Stimulated activated CD4-positive, alpha-beta T cell treated with anti-CD3 and anti-CD28 coated beads, Interleukin-15, amount 100 ng/mL, for 1 hour (primary cell): Measurements from ENCODE around the gene ZNF414.
"Not testable (repeated sequence)": the region's sequence is repeated elsewhere in the genome, so short reads cannot be mapped to it uniquely, and the experiment has no call there.

ENCODE experiments used
- DNase-seq, 2 donors: peaks; one replicate each; pipeline ENCODE4 v3.0.0-alpha.2; 2020; ENCODE audit warnings: low read depth in 1 of 2, low spot score in 1 of 2

The ZNF414 gene

DNA sequence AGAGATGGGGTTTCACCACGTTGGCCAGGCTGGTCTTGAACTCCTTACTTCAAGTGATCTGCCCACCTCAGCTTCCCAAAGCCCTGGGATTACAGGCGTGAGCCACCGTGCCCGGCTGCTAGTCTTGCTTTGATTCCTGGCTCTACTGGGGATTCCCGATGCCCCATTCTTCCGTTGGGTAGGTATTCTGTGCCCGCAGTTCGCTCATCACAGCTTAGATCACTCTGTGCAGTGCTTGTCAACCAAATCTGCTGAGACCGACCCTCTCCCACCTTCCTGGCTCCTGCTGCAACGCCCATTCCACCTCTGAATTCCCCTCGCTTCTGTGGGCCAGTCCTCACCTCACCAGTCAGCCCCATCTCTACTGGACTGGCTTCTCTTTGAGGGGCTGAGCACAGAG lies 4.6 kb upstream of the ZNF414 start:
- DNase-seq: no peak

DNA sequence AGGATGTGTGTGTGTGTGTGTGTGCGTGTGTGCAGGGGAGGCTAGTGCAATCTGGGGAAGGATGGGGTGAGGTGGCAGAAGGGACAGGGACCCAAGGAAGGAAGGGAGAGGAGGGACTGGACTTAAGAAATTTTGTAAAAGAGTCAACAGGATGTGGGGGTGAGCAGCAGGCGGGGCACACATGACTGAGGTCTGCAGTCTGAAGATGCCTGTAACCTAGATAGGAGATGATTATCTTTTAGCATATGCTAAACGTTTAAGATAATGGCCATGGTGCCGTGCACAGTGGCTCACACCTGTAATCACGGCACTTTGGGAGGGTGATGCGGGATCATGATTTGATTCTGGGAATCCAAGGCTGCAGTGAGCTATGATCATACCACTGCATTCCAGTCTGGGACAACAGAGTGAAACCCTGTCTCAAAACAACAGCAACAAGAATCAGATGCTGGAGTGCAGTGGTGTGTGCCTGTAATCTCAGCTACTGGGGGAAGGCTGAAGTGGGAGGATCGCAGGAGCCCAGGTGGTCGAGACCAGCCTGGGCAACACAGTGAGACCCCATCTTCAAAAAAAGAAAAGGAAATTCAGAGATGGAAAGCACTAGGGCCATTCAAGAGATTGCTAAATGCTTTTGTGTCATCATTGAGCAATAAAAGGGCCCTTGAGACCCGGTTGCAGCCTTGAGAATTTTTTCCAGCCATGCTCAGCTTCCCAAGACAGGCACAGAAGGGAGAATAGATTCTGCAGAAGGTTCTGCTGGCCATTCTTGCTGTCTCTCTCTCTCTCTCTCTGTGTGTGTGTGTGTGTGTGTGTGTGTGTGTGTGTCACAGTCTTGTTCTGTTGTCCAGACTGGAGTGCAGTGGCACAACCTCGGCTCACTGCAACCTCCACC lies 3.8 kb upstream of the ZNF414 start:
- DNase-seq: peak in 1 of 2 donors; percentile 29

DNA sequence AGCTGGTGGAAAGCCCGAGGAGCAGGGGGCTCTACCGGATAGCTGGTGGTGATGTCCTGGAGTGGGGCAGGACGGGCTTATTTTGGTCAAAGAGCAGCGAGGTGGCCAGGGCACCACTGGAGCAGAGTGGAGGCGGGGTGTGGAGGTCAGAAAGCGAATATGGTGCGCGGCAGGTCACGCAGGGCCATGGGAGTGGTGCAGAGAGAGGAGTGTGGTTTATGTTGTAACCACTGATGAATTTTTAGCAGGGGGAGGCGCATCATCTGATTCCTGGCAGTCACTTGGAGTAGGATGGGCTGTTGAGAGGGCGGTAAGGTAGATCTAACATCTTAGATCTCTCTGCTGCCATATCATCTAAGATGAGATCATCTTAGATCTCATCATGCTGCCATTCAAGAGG lies 1.4 kb upstream of the ZNF414 start:
- peak in 1 of 2 donors; percentile 25 for DNase-seq

DNA sequence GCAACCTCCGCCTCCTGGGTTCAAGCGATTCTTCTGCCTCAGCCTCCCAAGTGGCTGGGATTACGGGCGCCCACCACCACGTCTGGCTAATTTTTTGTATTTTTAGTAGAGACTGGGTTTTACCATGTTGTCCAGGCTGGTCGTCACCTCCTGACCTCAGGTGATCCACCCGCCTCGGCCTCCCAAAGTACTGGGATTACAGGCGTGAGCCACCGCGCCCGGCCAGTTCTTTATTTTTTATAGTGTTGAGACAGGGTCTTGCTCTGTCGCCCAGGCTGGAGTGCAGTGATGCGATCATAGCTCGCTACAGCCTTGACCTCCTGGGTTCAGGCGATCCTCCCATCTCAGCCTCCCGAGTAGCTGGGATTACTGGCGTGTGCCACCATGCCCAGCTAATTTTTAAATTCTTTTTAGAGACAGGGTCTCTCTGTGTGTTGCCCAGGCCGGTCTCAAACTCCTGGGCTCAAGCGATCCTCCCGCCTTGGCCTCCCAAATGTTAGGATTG lies 590 bp upstream of the ZNF414 start:
- DNase-seq: not testable (repeated sequence)

DNA sequence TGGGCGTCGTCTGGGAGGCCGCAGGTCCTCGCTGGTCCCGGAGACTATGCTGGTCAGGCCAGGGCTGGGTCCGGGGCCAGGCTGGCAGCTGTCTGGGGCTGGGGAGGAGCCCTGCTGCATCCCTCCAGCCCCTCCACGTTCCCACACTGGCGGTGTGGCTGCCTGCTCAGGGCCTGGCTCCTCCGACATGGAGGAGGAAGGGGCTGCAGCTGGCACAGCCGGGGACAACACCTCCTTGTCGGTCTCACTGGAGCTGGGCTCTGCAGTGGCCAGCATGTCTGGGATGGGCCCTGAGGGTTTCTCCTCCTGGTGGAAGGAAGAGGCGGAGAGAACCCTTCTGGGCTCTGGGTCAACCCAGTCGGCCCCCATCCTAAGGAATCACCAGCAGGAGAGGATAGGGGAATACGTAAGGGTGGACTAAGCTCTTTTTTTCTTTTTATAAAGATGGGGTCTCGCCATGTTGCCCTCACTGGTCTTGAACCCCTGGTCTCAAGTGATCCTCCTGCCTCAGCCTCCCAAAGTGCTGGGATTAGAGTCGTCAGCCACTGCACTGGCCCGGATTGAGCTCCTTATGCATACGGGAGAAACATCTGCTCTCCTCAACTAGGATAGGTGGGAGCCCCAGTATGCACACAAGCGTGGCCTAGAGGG lies 806 bp downstream of the ZNF414 start:
- DNase-seq: no peak

DNA sequence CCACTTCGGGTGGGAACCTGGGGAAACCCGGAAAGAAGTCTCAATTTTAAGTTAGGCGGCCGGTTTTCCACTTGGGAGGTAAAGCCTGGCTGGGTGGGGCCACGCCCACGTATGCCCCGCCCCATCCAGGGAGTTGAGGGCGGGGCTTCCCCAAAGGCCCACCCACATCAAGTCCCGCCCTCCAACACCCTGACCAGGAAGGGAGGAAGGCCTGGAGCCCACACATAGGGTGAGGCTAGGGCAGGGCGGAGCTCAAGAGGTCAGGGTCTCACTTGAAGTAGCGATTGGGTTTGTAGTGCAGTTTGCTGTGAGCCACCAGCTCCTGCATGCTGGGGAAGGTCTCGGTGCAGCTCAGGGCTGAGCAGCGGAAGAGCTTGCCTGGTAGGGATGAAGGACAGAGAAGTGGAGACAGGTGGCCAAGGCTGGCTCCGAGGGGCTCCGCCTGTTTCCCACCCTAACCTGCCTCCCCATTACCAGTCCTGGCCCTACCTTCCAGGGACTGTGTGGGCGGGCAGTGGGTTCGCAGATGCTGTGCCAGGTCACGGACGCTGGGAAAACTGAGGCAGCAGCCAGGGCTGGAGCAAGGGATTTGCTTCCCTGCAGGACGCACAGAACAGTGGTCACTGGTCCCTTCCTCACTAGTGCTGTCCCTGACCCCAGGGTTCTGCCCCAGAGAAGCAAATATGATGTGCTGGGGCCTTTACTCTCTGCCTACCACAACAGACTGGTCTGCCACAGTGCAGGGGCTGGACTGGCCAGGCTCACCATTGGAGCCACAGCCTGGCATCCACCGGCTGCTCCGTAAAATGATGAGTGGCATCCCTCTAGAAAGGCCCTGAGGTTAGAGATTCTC lies 1.6 kb downstream of the ZNF414 start:
- no peak for DNase-seq

DNA sequence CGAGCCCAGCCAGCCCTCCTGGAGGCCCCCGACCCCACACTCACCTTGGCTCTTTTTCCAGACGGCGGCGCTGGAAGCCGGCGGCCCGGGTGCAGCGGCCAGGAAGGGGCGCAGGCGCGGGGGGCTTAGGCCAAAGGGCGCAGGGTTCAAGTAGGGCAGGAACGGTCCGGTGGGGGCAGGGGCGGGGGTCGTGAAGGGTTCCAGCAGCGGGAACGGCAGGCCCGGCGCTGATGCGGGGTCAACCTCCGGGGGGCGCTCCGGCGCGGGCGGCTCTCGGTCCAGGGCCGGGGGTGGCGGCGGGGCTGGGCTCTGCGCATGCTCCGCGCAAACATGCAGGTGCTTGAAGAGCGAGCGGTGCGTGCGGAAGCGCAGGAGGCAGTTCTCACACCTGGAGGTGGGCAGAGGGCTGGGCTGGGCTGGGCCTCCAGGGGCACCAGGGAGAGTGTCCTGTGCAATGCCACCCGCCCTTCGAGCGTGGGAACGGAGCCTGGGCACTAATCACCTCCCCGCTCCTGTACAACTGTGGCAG lies 2.3 kb downstream of the ZNF414 start:
- DNase-seq: no peak

DNA sequence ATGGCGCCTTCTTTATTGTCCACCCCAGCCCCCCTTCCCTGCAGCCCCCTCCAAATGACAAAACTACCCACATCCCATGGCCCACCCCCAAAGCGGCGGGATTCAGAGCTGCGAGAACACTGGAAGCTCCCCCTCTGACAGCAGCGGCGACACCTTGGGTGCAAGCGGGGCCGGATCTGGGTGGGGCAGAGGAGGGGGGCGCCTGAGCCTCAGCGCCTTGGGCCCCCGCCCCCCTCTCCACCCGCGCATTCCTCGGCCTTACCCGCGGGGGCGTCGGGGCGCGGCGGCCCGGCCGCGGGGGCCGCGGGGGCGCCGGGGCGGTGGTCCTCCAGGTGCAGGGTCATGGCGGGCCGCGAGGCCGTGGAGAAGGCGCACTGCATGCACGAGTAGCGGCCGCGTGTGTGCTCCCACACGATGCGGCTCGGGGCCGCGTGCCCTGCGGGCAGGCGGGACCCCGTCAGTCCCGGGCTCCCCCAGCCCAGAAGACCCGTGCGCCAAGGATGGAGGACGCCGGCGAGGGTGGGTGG lies 3.3 kb downstream of the ZNF414 start:
- no peak for DNase-seq

DNA sequence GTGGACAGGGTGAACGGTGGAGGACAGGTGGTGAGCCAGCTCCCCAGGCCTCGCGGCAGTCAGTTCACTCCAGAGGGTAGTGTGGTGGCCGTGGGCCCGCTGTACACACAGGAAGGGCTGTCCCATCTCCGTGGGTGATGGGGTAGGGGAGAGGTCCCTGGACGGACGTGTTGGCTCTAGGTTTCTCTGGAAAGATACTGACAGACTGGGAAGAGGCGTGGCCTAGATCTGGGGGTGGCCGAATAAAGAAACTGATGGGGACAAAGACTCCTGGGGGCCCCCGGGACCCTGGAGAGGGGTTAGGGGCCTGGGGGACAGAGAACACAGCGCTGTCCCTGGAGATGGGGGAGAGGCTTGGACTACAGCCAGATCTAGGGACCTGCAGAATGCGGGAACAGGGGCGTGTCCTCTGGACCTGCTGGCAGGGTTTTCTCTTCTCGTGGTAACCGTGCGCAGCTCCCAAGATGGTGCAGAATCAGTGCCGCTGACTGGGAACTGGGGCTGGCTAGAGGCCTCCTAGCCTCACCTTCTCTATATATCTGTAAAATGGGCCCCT lies 7.5 kb downstream of the ZNF414 start:
- DNase-seq: no peak

DNA sequence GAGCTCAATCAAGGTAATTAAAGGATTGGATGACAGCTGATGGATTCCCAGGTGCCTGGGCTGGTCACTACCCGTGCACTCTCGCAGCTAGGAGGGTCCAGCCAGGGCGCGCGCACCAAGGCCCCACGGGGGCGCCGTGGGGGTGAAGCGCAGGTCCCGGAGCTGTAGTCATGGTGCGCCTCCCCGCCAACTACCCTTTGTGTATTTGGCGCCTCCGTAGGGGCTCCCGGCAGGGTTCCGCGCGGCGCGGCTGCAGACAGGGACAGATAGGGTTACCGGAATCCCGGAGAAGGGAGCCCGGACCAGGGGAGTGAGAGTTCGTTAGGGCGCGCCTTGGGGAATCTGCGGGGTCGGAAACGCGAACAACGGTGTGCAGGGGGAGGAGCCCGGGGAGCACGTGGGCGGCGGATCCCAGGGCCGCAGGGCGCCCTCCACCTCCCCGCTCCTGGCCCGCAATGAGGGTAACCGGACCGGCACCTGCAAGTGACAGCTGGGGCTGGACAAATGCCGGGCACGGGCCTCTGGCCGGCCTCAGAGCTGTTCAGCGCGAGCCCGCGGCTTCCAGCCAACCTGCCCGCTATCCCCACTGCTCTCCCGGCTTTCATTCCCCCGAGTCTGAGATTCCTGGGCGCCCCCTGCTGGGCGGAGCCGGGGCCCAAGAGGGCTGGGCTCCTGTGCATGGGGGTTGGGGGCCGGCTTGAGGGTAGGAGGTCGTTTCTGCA lies 8.1 kb downstream of the ZNF414 start:
- DNase-seq: peak; percentile 39 to 66

DNA sequence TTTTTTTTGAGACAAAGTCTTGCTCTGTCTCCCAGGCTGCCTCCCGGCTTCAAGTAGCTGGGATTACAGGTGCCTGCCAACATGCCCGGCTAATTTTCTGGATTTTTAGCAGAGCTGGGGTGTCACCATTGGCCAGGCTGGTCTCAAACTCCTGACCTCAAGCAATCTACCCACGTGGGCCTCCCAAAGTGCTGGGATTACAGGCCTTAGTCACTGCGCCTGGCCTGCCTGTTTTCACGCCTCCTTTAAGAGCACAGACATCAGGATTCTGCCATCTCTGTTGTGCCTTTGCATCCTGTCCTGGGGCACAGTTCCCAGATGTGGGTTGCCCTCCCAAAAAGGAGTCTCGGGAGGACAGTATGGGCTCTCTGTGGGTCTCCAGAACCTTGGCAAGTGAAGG lies 9.0 kb downstream of the ZNF414 start:
- no peak for DNase-seq

DNA sequence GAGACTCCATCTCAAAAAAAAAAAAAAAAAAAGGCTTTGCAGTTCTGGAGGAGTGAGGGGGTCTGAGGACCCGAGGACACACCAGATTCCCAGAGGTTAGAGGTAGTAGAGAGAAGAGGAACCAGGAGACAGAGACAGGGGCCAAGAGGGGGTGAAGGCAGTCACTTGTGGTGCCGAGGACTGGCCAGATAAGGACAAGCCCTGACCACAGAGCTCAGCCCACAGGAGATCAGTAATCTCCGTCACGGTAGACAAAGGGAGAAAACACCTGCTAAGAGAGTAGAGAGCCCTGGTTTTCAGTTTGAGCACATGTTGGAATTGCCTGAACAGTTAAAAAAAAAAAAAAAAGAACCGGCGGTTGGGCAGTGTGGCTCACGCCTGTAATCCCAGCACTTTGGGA lies 9.8 kb downstream of the ZNF414 start:
- DNase-seq: no peak

DNA sequence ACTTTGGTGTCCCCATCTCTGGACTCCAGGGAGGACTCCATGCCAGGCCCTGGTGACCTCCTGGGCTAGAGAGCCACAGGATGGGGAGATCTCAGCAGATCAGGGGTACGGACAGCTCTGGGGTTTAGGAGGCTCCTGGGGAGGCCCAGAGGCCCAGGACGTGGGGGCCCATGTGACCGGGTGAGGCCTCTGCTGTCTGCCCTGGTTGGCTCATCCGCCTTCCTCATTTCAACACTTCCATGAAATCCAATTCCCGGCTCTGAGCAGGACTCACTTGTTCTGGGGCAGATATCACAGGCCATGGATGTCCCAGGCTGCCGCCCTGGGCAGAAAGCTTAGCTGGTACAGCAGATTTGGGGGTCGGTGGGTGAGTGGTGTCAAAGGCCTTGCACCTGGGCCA lies 10.5 kb downstream of the ZNF414 start:
- DNase-seq: no peak

DNA sequence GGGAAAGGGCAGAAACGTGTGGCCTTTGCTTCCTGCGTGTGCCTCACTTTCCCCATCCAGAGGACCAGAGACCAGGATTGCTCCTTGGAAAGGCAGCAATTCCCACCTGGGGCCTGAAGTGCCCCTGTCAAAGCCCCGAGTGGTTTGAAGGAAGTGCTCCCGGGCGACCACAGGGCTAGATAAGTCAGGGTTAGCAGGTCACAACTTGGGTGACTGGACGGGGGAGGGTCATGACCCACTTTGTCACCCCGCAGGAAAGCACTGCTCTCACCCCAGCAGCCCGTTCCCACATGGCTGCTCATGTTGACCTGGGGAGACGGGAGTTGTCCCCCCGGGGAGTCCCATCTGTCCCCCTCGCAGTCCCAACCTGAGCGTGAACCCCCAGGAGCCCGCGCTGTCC lies 12.0 kb downstream of the ZNF414 start:
- DNase-seq: no peak

DNA sequence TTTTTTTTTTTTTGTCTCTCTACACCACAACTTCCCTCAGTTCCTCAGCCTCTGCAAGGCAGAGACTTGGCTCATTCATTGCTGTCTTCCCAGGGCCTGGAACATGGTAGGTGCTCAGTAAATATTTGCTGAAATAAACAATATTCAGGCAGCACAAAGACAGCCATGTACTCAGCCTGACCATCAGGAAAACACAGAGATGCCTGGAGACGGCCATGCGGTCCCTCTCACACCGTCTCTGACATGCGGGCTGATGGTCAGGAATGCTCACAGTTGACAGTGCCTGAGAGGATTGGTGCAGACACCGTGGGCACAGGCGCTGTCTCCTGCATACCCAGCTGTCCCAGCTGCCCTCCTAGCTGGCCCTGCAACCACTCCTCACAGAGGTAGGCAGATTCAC lies 12.5 kb downstream of the ZNF414 start:
- DNase-seq: no peak

DNA sequence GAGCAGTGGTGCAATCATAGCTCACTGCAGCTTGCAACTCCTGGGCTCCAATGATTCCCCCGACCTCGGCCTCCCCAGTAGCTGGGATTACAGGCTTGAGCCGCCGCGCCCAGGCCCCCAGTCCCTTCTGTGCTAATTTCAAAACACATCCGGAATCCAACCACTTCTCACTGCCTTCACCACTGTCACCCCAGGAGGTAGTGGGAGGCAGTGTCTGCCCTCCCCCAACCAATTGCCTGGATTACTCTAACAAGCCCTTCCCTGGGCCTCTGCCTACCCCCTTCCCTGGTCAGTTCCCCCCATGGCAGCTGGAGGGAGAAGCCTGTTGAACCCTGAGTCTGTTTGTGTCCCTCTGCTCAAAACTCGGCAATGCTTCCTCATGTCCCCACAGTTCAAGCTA lies 13.8 kb downstream of the ZNF414 start:
- DNase-seq: no peak

DNA sequence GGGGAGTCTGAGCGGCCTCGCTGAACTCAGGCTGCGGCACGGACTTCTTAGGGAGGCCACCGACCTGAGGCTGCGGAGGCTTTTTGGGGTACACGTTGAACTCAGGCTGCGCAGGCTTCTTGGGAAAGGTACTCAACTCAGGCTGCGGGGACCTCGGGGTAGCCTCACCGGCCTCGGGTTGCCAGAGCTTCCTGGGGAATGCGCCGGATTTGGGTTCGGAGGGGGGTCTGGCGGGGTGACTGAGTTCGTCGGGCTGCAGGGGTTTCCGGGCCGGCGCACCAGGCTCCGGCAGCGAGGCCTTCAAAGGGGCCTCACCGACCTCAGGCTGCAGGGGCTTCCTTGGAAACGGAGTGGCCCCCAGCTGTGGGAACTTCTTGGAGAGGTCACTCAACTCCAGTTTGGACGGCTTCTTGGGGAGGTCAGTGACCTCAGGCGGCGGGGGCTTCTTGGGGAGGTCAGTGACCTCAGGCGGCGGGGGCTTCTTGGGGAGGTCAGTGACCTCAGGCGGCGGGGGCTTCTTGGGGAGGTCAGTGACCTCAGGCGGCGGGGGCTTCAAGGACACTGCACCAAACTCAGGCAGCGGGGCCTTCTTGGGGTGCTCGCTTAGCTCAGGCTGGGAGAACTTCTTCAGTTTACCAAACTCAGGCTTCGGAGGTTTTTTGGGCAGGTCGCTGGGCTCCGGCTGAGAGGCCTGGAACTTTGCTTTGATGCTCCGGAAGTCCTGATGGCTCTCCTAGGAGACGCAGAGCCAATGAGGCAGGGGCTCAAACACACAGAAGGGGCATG lies 14.7 kb downstream of the ZNF414 start:
- no peak for DNase-seq

DNA sequence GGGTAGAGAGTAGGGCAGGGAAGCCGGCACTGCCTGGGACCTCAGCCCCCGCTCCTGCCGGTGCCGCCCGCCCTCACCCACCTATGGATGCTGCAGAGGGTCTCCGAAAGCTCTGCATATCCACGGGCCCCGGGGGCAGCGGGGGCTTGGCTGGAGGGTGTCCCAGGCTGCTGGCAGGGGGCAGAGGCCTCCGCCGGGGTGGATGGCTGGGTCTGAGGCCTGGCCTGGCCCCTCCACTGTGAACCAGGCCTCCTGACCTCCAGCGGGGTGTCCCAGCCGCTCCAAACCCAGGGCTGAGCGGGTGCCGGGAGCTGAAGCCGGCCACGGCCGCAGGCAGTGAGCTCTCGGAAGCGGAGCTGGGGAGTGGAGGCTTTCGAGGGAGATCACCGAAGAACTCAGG lies 15.7 kb downstream of the ZNF414 start:
- no peak for DNase-seq

DNA sequence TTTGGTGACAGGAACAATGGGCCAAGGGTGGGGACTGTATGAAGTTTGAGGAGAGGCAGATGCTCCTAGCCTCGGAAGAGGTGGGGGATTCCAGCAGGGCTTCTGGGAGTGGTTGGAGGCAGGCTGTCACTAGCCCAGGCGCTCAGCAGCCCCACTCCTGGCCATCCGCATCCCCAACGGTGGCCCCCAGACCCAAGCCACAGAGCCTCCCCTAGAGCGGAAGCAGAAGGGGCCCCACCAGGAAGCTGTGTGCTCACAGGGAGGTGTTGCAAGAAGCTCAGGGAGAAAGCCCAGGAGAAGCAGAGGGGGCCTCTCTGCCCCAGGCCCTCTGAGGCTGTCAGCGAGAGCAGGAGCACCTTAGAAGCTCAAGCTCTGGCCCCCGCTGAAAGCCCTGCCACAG lies 19.8 kb downstream of the ZNF414 start:
- DNase-seq: no peak
